Skeletal muscle tissue (tissue), 4 donors: ENCODE data around the gene ROR2. TPM values are rescaled to one million over a fixed set of nuclear protein-coding genes. Genes with fewer than 3 reads are reported as not detected.

Experiments used
- H3K27ac ChIP-seq: one replicate; pipeline ENCODE4 v1.7.0; 2013; ENCODE audit warnings: mild to moderate bottlenecking, low read depth, low read length, inconsistent platforms
- H3K27me3 ChIP-seq, 3 donors: one replicate each; pipeline ENCODE4 v1.7.0; 2013; ENCODE audit warnings: low read length in 3 of 3; ENCODE audit not compliant: control insufficient read depth in 3 of 3, insufficient read depth in 3 of 3
- H3K36me3 ChIP-seq, 3 donors: one replicate each; pipeline ENCODE4 v1.7.0; 2013; ENCODE audit warnings: low read length in 3 of 3; ENCODE audit not compliant: control insufficient read depth in 3 of 3, insufficient read depth in 3 of 3
- H3K4me1 ChIP-seq, 3 donors: one replicate each; pipeline ENCODE4 v1.7.0; 2013; ENCODE audit warnings: low read length in 3 of 3, mild to moderate bottlenecking in 3 of 3; ENCODE audit not compliant: control insufficient read depth in 3 of 3, insufficient read depth in 3 of 3
- H3K4me3 ChIP-seq, 3 donors: one replicate each; pipeline ENCODE4 v1.7.0; 2013; ENCODE audit warnings: low read length in 3 of 3
- H3K9ac ChIP-seq, 3 donors: one replicate each; pipeline ENCODE4 v1.7.0; 2013; ENCODE audit warnings: low read length in 3 of 3, mild to moderate bottlenecking in 3 of 3, moderate library complexity in 2 of 3, low read depth in 1 of 3
- H3K9me3 ChIP-seq, 3 donors: one replicate each; pipeline ENCODE4 v1.7.0; 2013; ENCODE audit warnings: low read length in 3 of 3; ENCODE audit not compliant: control insufficient read depth in 3 of 3
- total RNA-seq: library from RNA; depleted of rRNA; stranded (reverse); fragments of >200 nt; gene quantifications from one replicate; pipeline ENCODE4 v1.2.3, GENCODE V29; 2014
- donor health status: Osteomylitis.

ROR2 gene
- total RNA-seq, 1 donor from 2014 or later = 4.2 TPM

DNA sequence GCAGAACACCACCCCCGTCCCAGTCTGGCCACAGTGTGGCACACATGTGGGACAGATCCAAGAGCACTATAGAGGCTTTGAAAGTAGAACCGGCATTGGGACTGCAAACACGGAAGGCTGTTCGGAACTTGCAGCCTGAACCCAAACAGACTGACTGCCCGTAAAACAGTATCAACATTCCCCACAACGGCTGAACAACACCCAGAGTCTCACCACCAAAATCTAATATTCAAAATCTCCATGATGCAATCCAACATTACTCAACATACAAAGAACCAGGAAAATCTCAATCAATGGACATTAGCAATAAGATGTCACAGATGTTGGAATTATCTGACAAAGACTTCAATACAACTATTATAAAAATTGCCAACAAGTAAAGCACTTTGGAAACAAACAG is 82.3 kb downstream of the ROR2 start:
- H3K36me3 ChIP-seq = no peaks in the 10 kb centered on the region
- H3K27ac ChIP-seq = no peak overlapping the region

GRCh38 chr9:91865041-91865440 is 85.0 kb downstream of the ROR2 start:
- Histone ChIP-seq H3K4me1 (no peaks in the 10 kb centered on the region), H3K9ac (no peak overlapping the region), H3K27me3 (no peaks in the 10 kb centered on the region), H3K27ac (no peak overlapping the region), H3K4me3 (no peak overlapping the region), H3K9me3 (no peaks in the 10 kb centered on the region), H3K36me3 (no peaks in the 10 kb centered on the region)

More for the DNA sequence above, 82.3 kb downstream of the ROR2 start:
- Histone ChIP-seq H3K9ac (no peak overlapping the region), H3K9me3 (no peaks in the 10 kb centered on the region), H3K27me3 (no peaks in the 10 kb centered on the region), H3K4me1 (no peaks in the 10 kb centered on the region), H3K4me3 (no peak overlapping the region)

GRCh38 chr9:91864380-91864779 is 85.6 kb downstream of the ROR2 start:
- no peak overlapping the region for H3K27ac ChIP-seq
- no peak overlapping the region for H3K4me3 ChIP-seq
- H3K36me3 ChIP-seq = no peaks in the 10 kb centered on the region
- H3K9me3 ChIP-seq = no peaks in the 10 kb centered on the region
- no peaks in the 10 kb centered on the region for H3K27me3 ChIP-seq
- no peaks in the 10 kb centered on the region for H3K4me1 ChIP-seq
- H3K9ac ChIP-seq = no peak overlapping the region

GRCh38 chr9:91863469-91863868 is 86.6 kb downstream of the ROR2 start:
- no peak overlapping the region for H3K4me3 ChIP-seq
- no peaks in the 10 kb centered on the region for H3K4me1 ChIP-seq
- no peaks in the 10 kb centered on the region for H3K9me3 ChIP-seq
- no peaks in the 10 kb centered on the region for H3K36me3 ChIP-seq
- H3K27ac ChIP-seq = no peak overlapping the region
- H3K9ac ChIP-seq = no peak overlapping the region
- no peaks in the 10 kb centered on the region for H3K27me3 ChIP-seq

DNA sequence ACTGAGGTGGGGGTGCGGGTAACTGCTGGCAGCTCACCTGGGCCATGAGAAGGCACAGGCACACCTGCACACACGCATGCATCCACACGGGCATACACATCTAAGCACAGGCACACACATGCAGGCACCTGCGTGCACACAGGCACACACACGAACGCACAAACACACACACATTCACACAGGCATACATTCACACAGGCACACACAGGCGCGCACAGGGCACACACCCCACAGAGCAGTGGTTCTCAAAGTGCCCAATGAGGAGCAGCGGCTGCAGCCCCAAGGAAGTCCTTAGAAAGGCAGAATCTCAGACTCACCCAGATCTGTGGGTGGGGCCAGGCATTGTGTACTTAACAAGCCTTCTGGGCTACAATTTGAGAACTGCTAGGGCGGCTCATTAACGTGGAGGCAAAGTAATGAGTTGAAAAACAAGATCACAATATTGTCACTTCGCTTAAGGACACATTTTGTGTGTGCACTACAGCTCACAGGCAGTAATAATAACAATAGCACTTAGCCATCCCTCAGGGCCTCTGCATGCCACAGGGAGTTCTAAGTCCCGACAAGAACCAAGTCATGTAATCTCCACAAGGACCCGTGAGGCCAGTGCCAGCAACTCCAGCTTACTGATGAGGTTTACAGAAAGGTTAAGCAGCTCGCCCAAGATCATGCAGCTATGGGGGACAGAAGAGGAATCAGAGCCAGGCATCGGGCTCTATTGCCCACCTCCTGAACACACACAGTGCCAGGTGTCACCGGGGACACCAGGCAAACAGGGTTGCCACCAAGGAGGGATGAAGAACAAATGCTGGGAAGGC is 91.6 kb downstream of the ROR2 start:
- Histone ChIP-seq H3K4me3 (no peak overlapping the region), H3K27me3 (peaks cover 0 to 4% (median 3%) of the 10 kb centered on the region in 3 donors), H3K9me3 (no peaks in the 10 kb centered on the region), H3K36me3 (no peaks in the 10 kb centered on the region), H3K4me1 (no peaks in the 10 kb centered on the region), H3K9ac (no peak overlapping the region), H3K27ac (no peak overlapping the region)

DNA sequence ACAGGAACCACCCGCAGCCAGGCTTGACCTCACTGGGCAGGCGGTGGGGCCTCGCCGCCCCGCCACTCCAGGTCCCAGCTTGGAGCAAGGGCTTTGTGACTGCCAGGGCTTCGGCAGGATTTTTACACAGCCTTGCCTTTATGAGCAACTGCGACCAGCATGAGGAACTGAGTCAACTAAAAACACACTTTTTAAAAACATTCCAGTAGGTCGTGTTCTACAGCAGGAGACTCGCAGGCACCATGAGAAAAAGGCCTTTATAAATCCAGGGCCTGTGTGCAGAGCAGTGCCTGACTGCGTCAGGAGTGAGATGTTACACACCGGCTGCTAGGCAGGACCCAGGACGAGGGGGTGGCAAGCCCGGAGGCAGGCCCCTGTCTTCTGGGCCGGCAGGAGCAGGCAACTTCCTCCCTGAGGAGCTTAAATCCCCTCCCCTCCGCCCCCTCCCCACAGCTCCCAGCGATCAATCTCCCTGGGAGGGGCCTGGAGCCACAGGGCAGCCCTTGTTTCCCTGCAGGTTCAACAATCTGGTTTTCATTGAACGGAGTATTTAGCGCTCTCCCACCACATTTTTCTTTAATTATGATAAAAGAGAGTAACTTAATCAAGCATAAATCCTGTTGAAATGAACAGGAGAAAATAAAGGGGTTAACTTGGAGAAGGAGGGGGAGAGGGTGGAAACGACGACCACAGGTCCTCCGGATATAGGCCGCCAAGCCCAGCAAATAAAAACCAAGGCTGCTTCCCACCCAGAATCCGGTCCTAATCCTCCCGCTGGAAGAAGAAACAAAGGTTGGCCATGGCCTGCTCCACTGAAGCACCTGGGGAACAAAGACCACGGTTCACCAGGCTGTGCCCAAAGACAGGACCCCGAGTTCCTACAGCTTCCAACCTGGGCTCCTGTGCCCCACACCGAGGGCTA is 92.5 kb downstream of the ROR2 start:
- H3K36me3 ChIP-seq = no peaks in the 10 kb centered on the region
- no peak overlapping the region for H3K27ac ChIP-seq
- no peaks in the 10 kb centered on the region for H3K9me3 ChIP-seq
- no peak overlapping the region for H3K4me3 ChIP-seq
- no peak overlapping the region for H3K9ac ChIP-seq
- peaks cover 0 to 4% (median 3%) of the 10 kb centered on the region in 3 donors for H3K27me3 ChIP-seq
- no peaks in the 10 kb centered on the region for H3K4me1 ChIP-seq

DNA sequence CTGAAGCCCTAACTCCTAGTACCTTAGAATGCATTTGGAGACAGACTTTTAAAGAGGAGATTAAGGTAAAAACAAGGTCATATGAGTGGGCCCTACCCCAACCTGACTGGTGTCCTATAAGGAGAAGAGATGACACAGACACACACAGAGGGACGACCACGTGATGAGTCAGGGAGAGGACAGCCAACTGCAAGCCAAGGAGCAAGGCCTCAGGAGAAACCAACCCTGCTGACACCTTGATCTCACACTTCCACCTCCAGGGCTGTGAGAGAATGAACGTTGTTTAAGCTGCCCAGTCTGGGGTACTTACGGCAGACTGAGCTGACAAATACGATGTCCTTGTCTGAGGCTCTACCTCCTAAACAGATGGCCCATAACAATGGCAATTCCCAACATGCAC is 93.6 kb downstream of the ROR2 start:
- no peaks in the 10 kb centered on the region for H3K36me3 ChIP-seq
- no peaks in the 10 kb centered on the region for H3K9me3 ChIP-seq
- no peak overlapping the region for H3K27ac ChIP-seq
- no peak overlapping the region for H3K4me3 ChIP-seq
- no peaks in the 10 kb centered on the region for H3K4me1 ChIP-seq
- H3K9ac ChIP-seq = no peak overlapping the region
- H3K27me3 ChIP-seq = peaks cover 0 to 4% (median 3%) of the 10 kb centered on the region in 3 donors

GRCh38 chr9:91855196-91855595 is 94.8 kb downstream of the ROR2 start:
- no peaks in the 10 kb centered on the region for H3K4me1 ChIP-seq
- peaks cover 0 to 4% (median 3%) of the 10 kb centered on the region in 3 donors for H3K27me3 ChIP-seq
- no peaks in the 10 kb centered on the region for H3K36me3 ChIP-seq
- H3K9ac ChIP-seq = no peak overlapping the region
- H3K9me3 ChIP-seq = no peaks in the 10 kb centered on the region
- no peak overlapping the region for H3K27ac ChIP-seq
- no peak overlapping the region for H3K4me3 ChIP-seq

GRCh38 chr9:91852801-91853347 is 97.2 kb downstream of the ROR2 start:
- no peak overlapping the region for H3K9ac ChIP-seq
- no peak overlapping the region for H3K4me3 ChIP-seq
- peaks cover 0 to 3% (median 3%) of the 10 kb centered on the region in 3 donors for H3K27me3 ChIP-seq
- no peaks in the 10 kb centered on the region for H3K4me1 ChIP-seq
- no peaks in the 10 kb centered on the region for H3K36me3 ChIP-seq
- no peak overlapping the region for H3K27ac ChIP-seq
- no peaks in the 10 kb centered on the region for H3K9me3 ChIP-seq

DNA sequence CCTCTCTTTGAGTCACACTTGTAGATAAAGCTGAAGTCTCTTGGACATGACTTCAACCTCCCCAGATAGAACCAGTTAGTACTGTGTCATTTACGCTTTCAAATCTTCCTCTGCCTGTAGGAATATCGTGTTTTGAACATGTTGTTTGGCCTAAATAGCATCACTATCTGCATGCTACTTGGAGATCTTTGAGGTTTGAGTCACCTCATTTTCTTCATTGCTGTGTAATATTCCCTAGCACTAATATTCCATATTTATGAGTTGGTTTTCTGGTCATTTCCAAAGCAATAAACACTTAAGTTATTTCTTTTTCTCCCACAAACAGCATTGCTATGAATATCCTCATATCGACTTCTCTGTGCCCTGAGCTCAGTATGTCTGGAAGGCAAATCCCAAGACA is 100.3 kb downstream of the ROR2 start:
- Histone ChIP-seq H3K27me3 (peaks cover 0 to 3% (median 0%) of the 10 kb centered on the region in 3 donors), H3K9me3 (no peaks in the 10 kb centered on the region), H3K36me3 (no peaks in the 10 kb centered on the region), H3K27ac (no peak overlapping the region), H3K9ac (no peak overlapping the region), H3K4me1 (no peaks in the 10 kb centered on the region), H3K4me3 (no peak overlapping the region)
